ENCODE results near the gene PRKD3. TPM values are rescaled to one million over a fixed set of nuclear protein-coding genes. Genes with fewer than 3 reads are reported as not detected.

The PRKD3 gene
- total and polyA plus RNA-seq, 2 donors (not counting 3 experiments of a cell fraction or from before 2014, with no cell fraction given), result 14.9 to 47.3 TPM

DNA sequence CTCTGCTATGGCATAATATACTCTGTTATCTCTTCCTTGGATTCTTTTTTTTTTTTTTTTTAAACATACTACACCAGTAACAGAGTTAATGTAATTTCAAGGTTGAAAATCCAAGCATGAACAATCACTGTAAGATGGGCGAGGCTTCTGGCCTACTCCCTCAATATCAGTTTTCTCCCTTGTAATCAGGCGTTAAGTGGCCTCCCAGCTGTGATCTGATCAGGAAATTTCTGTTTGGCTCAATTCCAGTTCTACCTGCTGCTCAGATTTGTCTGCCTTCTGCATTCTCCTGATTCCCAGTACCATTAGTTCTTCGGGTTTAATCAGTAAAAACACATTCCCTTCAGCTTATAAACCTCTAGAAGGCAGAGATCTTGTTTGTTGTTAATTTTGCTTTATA is 18.6 kb downstream of the PRKD3 start:
- TF ChIP-seq MYC (IDR thresholded peaks at IDR 0.05; ENCODE audit: low read depth, low read length), result no peak
- no peak for TF ChIP-seq FOS (IDR thresholded peaks at IDR 0.05; ENCODE audit: borderline replicate concordance, insufficient read depth, low read length)
- TF ChIP-seq GATA2 (IDR thresholded peaks at IDR 0.05; ENCODE audit: insufficient read depth, insufficient read length, low read depth, low read length), result no peak
- TF ChIP-seq, protein P1, sequence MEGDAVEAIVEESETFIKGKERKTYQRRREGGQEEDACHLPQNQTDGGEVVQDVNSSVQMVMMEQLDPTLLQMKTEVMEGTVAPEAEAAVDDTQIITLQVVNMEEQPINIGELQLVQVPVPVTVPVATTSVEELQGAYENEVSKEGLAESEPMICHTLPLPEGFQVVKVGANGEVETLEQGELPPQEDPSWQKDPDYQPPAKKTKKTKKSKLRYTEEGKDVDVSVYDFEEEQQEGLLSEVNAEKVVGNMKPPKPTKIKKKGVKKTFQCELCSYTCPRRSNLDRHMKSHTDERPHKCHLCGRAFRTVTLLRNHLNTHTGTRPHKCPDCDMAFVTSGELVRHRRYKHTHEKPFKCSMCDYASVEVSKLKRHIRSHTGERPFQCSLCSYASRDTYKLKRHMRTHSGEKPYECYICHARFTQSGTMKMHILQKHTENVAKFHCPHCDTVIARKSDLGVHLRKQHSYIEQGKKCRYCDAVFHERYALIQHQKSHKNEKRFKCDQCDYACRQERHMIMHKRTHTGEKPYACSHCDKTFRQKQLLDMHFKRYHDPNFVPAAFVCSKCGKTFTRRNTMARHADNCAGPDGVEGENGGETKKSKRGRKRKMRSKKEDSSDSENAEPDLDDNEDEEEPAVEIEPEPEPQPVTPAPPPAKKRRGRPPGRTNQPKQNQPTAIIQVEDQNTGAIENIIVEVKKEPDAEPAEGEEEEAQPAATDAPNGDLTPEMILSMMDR (IDR thresholded peaks at IDR 0.05; ENCODE audit: extremely low read depth in 1 of 2, insufficient read depth in 1 of 2, low read depth in 1 of 2, low read length in 2 of 2), result no peak
- TF ChIP-seq JUN (IDR thresholded peaks at IDR 0.05; ENCODE audit: borderline replicate concordance, insufficient read depth, insufficient read length, low read depth), result no peak
- TF ChIP-seq POLR2A (IDR thresholded peaks at IDR 0.05; ENCODE audit: low read depth, low read length), result no peak
- no peak for TF ChIP-seq EZH2 (IDR thresholded peaks at IDR 0.05; ENCODE audit: borderline replicate concordance, low read depth, low read length, severe bottlenecking)
- TF ChIP-seq, protein P2, sequence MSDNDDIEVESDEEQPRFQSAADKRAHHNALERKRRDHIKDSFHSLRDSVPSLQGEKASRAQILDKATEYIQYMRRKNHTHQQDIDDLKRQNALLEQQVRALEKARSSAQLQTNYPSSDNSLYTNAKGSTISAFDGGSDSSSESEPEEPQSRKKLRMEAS (IDR thresholded peaks at IDR 0.05; ENCODE audit: insufficient read depth, insufficient read length), result no peak
- no peak for TF ChIP-seq POLR2AphosphoS5 (IDR thresholded peaks at IDR 0.05; ENCODE audit: insufficient read depth, low read depth, low read length)
- H3K4me3 ChIP-seq (replicated peaks in 1 of 3; ENCODE audit: insufficient read depth in 1 of 3, low read depth in 1 of 3, low read length in 3 of 3), result no peak overlapping the region
- H3K36me3 ChIP-seq (ENCODE audit: control insufficient read depth in 2 of 2, extremely low read depth in 1 of 2, insufficient read depth in 2 of 2, low read length in 2 of 2), result no peaks in the 10 kb centered on the region
- H3K9me1 ChIP-seq (replicated peaks; ENCODE audit: control insufficient read depth, extremely low read depth, insufficient read depth, low read length), result no peaks in the 10 kb centered on the region
- peaks cover 3% of the 10 kb centered on the region for H4K20me1 ChIP-seq (replicated peaks; ENCODE audit: control insufficient read depth, extremely low read depth, insufficient read depth, low read length)
- no peak overlapping the region for H3K9ac ChIP-seq (replicated peaks; ENCODE audit: extremely low read depth, insufficient read depth, low read length)
- dilution Hi-C loops (cut with MboI; ENCODE audit: extremely low pct_ligation_motif_present, low sequenced_read_pairs), result no loop called here
- H3K9me3 ChIP-seq (replicated peaks; ENCODE audit: control insufficient read depth, insufficient read depth, low read length), result no peaks in the 10 kb centered on the region
- no peak overlapping the region for H2AFZ ChIP-seq (ENCODE audit: low read depth, low read length)
- peaks cover 3% of the 10 kb centered on the region for H3K4me1 ChIP-seq (ENCODE audit: control insufficient read depth, extremely low read depth, insufficient read depth, low read length)
- CTCF ChIA-PET, result interaction anchor here (0.8 kb wide), 1 partner anchor 17 kb away, joined by 3 read pairs; no protein-coding TSS in a partner anchor
- H3K27ac ChIP-seq (ENCODE audit: insufficient read depth, low read depth, low read length), result no peak overlapping the region
- no TSS peak for BruUV-seq (replicated peaks)
- POLR2A ChIA-PET, result no interaction called here
- FAIRE-seq, result no peak
- intact Hi-C loops (cut with micrococcal nuclease), result no loop called here
- H3K4me2 ChIP-seq (ENCODE audit: insufficient read depth, low read length), result no peak overlapping the region
- H3K27me3 ChIP-seq (ENCODE audit: control insufficient read depth in 2 of 2, insufficient read depth in 2 of 2, low read length in 2 of 2), result no peaks in the 10 kb centered on the region
- DNase-seq (ENCODE audit: low read depth, low spot score), result peak; percentile 24
- peaks cover 91% of the 10 kb centered on the region for H3K79me2 ChIP-seq (ENCODE audit: control insufficient read depth, insufficient read depth, low read length)
